ENCODE results near the gene DRG1.

GRCh38 chr22:31377612-31378011 is 21.8 kb upstream of the DRG1 start:
- TF ChIP-seq MAZ (IDR thresholded peaks at IDR 0.05; ENCODE audit: borderline replicate concordance, low read depth, low read length) (no peak), CTCF (conservative IDR thresholded peaks at IDR 0.05; ENCODE audit: low read depth, low read length) (no peak), RCOR1 (IDR thresholded peaks at IDR 0.05; ENCODE audit: insufficient replicate concordance, low read length) (no peak), SMC3 (IDR thresholded peaks at IDR 0.05; ENCODE audit: low read depth, low read length) (no peak), CEBPB (IDR thresholded peaks at IDR 0.05; ENCODE audit: low read depth, low read length) (no peak), POLR2A (IDR thresholded peaks at IDR 0.05; ENCODE audit: low read depth, low read length) (no peak), MAFK (IDR thresholded peaks at IDR 0.05; ENCODE audit: low read depth, low read length) (no peak)
